HG03280 (cell line): Measurements from ENCODE around the gene NCS1.
"Not testable (repeated sequence)": the region's sequence is repeated elsewhere in the genome, so short reads cannot be mapped to it uniquely, and the experiment has no call there.

Experiments used
- ATAC-seq: cut with Tn5 transposase; IDR thresholded peaks from one replicate; pipeline ENCODE4 v1.9.1; 2021; ENCODE audit warnings: mild to moderate bottlenecking, moderate library complexity; ENCODE audit not compliant: unreplicated experiment

NCS1 gene

DNA sequence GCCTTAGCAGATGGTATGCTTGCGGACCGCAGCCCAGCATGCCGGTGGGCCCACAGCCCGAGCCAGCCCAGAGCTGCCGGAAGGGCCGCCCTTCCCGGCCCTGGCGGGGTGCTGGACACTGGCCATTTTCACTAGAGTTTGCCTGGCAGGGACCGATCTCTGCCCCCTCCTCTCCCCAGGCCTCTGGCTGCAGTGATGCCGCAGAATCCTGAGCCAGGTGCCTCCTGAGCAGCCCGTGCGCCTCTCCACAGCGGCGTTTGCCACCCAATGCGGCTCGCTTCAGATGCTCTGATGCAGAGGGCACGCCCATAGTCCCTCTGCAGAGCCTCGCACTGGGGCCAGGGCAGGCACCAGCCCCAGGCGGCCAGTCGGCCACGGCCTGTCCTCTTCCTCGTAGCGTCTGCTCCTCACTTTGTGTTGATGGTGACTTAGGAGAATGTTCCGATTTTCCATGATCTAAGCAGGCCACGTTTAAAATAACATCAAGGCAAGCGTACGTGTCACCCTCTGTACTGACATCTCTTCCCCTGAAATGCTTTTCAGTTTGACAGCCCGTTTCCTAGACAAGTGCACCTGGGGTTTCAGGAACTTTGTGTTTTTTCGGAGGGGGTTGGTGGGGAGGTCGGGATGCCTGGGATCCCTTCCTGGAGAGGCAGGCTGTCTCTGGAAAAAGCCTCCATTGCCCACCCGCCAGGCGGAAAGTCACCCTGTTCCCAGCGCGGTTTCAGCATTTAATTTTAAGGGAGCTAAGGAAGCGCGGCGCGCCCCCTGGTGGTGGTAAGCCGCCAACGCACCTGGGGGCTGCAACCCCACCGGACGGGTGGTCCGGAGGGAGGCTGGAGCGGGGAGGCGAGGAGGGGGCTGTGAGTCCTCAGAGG is 63.6 kb downstream of the NCS1 start:
- no peak for ATAC-seq

DNA sequence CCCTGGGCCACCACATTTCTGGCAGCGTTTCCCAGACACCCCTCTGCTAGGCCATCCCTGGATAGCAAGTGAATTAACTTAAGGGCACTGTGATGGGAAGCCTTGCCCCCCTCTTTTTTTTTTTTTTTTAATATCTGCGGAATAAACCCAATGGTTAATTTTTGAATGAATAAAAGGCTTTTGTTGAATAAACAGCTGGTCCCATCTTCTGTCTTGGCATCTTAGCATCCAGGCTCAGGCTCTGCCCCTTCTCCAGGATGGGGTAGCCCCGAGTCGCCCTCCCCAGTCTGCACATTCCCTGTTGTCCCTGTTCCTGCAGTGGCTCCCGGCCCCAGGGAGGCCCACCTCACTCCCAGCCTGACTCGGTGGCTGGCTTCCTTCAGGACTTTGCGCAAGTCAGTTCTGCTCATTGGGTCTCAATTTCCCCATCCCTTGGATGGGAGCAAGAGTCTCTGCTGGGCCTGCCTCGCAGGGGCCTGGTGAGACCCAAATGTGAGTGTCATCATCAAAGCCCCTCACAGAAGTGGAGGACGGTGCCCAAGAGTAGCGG is 64.3 kb downstream of the NCS1 start:
- ATAC-seq, result no peak

DNA sequence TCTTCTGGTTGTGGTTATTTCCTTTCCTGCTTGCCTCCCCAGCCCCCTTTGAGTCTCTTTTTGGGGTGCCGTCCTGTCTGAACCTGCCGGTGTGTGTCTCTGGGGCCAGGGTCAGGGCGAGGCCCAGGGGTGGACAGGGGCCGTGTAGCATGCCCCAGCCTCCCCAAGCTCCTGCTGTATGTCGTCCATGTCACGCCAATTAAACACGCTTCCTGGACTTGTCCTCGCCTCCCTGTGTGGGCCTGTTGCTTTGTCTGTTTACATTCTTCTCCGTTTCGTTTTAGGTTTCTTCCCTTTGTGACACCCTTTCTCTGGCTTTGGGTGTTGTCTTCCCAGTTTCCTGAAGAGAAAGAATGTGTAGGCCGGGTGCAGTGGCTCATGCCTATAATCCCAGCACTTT is 64.9 kb downstream of the NCS1 start:
- ATAC-seq, result no peak

DNA sequence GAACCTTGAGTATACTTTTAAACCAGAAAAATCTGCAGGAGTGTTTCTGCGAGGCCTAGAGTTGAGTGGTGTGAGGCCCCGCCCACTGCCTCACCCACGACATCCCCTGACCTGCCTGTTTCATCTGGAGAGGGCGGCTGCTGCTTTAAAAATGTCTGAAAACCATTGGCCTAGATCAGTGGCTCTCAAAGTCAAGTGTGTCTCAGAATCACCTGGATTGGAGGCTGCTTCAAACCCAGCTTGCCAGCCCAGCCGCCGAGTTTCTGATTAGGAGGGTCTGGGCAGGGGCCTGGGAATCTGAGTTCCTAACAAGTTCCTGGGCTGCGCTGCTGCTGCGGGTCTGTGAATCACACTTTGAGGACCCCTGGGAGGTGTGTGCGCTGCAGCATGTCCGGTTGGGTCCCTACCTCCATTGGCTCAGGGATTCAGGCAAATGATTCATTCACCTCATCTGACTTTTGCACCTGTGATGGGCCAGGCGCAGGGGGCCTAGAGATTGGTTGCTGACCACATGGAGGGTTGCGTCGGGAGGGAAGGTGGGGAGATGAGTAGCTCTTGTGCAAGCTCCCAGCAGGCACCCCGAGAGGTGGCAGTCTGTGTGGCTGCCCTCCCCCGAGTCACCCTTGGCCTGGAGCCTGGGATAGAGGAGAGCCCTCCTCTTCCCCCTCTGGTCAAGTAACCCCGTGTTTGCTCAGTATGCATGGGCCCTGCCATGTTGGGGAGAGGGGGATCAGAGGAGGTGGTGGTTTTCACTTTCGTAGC is 65.7 kb downstream of the NCS1 start:
- no peak for ATAC-seq

DNA sequence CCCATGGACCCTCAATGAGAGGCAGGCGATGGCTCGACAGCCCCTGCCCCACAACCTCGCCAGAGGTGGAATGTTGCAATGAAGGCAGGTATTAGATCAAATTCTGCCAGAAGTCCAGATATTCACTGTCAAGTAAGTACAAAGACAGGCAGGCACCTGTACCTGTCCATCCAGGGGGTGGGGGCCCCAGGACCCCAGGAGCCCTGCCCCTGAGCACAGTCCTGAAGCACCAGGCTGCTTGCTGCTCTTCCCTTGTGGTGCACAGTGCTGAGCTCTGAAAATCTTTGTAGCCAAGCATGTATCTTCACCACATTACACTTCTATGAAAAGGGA is 67.1 kb downstream of the NCS1 start:
- ATAC-seq, result peak; percentile 14

- peak; percentile 65 for ATAC-seq
These were observed 67.6 kb downstream of the NCS1 start for GRCh38 chr9:130239741-130240241.

- ATAC-seq, result no peak
These were observed 68.4 kb downstream of the NCS1 start for GRCh38 chr9:130240410-130241197.

DNA sequence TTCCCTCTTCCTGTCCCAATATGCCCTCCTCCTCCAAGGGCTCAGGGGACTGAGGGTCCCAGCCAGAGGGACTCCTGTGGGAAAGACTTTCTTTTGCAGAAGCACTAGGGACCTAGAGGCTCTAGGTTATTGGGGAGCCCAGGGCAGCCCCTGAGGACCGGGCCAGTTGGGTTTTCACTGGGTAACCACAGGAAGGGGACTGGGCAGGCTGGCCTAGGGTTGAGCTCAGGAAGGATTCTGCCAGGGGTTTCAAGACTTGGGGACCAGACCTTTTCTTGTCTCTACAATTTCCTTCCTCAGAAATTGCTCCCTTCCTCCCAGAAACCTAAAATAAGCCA is 69.0 kb downstream of the NCS1 start:
- no peak for ATAC-seq

GRCh38 chr9:130242270-130243014 is 70.2 kb downstream of the NCS1 start:
- ATAC-seq, result no peak

- ATAC-seq, result no peak
These were observed 71.0 kb downstream of the NCS1 start for GRCh38 chr9:130243015-130243881.

GRCh38 chr9:130243882-130244170 is 71.6 kb downstream of the NCS1 start:
- no peak for ATAC-seq

- no peak for ATAC-seq
These were observed 72.5 kb downstream of the NCS1 start for GRCh38 chr9:130244548-130245165.

DNA sequence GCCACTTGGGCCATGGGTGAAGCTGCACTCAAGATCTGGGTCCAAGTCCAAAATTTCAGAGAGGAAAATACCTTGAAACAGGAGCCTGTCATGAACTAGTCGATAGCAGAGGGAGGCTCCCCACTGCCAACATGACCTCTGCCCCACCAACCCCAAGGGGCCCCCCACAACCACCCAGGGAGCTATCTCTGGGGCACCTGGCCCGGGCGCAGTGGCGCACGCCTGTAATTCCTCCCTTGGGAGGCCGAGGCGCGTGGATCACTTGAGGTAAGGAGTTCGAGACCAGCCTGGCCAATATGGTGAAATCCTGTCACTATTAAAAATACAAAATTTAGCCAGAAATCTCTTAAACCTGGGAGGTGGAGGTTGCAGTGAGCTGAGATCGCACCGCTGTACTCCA is 73.3 kb downstream of the NCS1 start:
- ATAC-seq, result no peak

DNA sequence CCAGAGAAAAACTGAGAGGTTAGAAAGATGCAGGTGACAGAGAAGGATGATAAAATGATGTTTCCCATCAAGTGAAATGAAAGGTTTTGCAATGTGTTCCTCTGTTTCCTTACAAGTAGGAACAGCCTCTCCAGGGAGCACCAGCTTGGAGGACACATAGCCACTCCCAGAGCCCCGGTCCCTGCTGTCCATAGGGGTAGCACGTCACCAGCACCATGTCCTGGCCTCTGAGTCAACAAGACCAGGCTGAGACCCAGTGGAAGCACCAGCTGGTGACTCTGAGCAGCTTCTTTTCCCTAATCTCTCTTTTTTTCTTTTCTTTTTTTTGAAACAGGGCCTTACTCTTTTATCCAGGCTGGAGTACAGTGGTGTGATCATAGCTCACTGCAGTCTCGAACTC is 73.9 kb downstream of the NCS1 start:
- ATAC-seq, result no peak

DNA sequence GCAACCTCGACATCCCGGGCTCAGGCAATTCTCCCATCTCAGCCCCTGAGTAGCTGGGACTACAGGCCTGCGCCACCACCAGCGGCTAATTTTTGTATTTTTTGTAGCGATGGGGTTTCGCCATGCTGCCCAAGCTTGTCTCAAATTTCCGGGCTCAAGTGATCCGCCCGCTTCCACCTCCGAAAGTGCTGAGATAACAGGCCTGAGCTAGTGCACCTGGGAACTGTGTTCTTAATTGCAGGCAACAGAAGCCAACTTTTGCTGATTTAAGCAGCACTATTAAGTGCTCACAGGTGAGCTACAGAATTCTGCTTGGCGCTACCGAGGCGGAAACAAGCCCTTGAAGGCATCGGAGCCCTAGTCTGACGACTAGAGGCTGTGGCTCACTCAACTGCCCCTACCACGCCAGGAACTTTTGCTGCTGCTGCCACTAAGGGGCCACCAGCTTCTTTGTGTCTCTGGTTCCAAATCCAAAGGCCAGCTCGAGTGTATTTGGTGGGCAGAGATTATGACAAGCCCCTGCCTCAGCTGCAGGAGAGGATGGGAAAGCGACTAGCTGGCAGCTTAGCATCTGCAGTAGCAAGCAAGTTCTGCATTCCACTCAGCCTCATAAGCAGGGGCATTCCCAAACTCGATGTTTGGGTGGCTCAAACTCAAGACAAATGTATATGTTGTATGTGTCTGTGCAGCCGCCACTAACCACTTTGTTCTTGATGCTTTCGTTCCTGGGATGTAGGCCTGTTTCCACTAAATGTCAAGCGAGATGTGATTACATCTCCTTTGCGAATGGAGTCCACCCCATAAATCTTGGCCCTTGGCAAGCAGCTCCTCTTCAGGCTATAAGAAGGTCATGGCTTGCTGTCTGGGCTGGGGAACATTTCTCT is 82.8 kb downstream of the NCS1 start:
- no peak for ATAC-seq

GRCh38 chr9:130255631-130256134 is 83.5 kb downstream of the NCS1 start:
- ATAC-seq, result no peak

GRCh38 chr9:130256644-130257043 is 84.4 kb downstream of the NCS1 start:
- ATAC-seq, result no peak

DNA sequence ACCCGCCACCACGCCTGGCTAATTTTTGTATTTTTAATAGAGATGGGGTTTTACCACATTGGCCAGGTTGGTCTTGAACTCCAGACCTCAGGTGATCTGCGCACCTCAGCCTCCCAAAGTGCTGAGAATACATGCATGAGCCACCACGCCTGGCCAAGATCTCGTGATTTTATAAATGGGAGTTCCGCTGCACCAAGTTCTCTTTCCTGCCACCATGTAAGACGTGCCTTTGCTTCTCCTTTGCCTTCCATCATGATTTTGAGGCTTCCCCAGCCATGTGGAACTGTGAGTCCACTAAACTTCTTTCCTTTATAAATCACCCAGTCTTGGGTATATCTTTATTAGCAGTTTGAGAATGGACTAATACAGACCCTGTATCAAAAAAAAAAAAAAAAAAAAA is 85.9 kb downstream of the NCS1 start:
- not testable (repeated sequence) for ATAC-seq
